T-cell (primary cell): Measurements from ENCODE around the gene SLC13A5. TPM values are rescaled to one million over a fixed set of nuclear protein-coding genes. Genes with fewer than 3 reads are reported as not detected.

ENCODE experiments used
- ATAC-seq, 4 experiments: fragments of 200-7000 bp in 3 of 4; fragments of 150-1000 bp in 1 of 4; cut with Tn5 transposase; replicated peaks in 1 of 4; 1 replicate in 3 of 4; 2 replicates in 1 of 4; pipeline ENCODE4 v1.10.0; 2021; ENCODE audit warnings: moderate library complexity in 3 of 4, mild to moderate bottlenecking in 2 of 4, moderate number of reproducible peaks in 1 of 4
- CTCF ChIA-PET, 2 donors: fragments of 300-600 bp; sonication (Branson Sonifier 250); formaldehyde crosslinking; loops; one replicate each; lab custom pipeline; 2022; ENCODE audit warnings: antibody characterized with exemption in 2 of 2; lab: Charles Lee
- POLR2A ChIA-PET, 2 donors: fragments of 300-600 bp; sonication (Branson Sonifier 250); formaldehyde crosslinking; loops; one replicate each; lab custom pipeline; 2022; ENCODE audit warnings: antibody characterized with exemption in 2 of 2; lab: Charles Lee
- DNase-seq, 35 experiments: peaks; one replicate each; pipeline versions ENCODE4 v3.0.0 to v3.0.0-alpha.2; 2013 to 2023
- H3K27ac ChIP-seq: one replicate; pipeline ENCODE4 v1.5.1; 2013; ENCODE audit warnings: low read length
- H3K27me3 ChIP-seq, 2 experiments: replicated peaks in 1 of 2; 1 replicate in 1 of 2; 2 replicates in 1 of 2; pipeline versions ENCODE4 v1.6.1 to v1.7.0; 2013; ENCODE audit warnings: low read length in 1 of 2, mixed read lengths in 1 of 2; ENCODE audit not compliant: control insufficient read depth in 2 of 2, insufficient read depth in 2 of 2; ENCODE audit errors: extremely low read depth in 1 of 2
- H3K36me3 ChIP-seq, 2 donors: 1 replicate in 1 of 2; 2 replicates in 1 of 2; pipeline versions ENCODE4 v1.6.1 to v1.7.0; 2013; ENCODE audit warnings: low read length in 1 of 2; ENCODE audit not compliant: control insufficient read depth in 2 of 2, insufficient read depth in 1 of 2; ENCODE audit errors: extremely low read depth in 1 of 2
- H3K4me1 ChIP-seq, 2 experiments: 1 replicate in 1 of 2; 2 replicates in 1 of 2; pipeline versions ENCODE4 v1.6.1 to v1.7.0; 2013; ENCODE audit warnings: low read length in 2 of 2, mixed read lengths in 1 of 2; ENCODE audit not compliant: insufficient read depth in 2 of 2, control insufficient read depth in 1 of 2; ENCODE audit errors: extremely low read depth in 1 of 2
- H3K4me3 ChIP-seq, 2 donors: 1 replicate in 1 of 2; 2 replicates in 1 of 2; pipeline versions ENCODE4 v1.5.1 to v1.7.0; 2013; ENCODE audit warnings: mild to moderate bottlenecking in 2 of 2, low read length in 1 of 2, moderate library complexity in 1 of 2; ENCODE audit not compliant: control insufficient read depth in 1 of 2; ENCODE audit errors: extremely low read depth in 1 of 2
- H3K9me3 ChIP-seq: 2 replicates; pipeline ENCODE4 v1.7.0; 2013
- H3K27ac Mint-ChIP-seq, 2 donors: one replicate each; pipeline ENCODE4 v1.8.0; 2020 to 2021; ENCODE audit warnings: mild to moderate bottlenecking in 2 of 2, mixed read lengths in 2 of 2
- H3K27me3 Mint-ChIP-seq, 2 donors: one replicate each; pipeline ENCODE4 v1.8.0; 2021 to 2022; ENCODE audit warnings: mixed read lengths in 2 of 2
- H3K36me3 Mint-ChIP-seq: one replicate; pipeline ENCODE4 v1.8.0; 2021; ENCODE audit warnings: mixed read lengths
- H3K4me1 Mint-ChIP-seq, 3 donors: one replicate each; pipeline ENCODE4 v1.8.0; 2020 to 2022; ENCODE audit warnings: mixed read lengths in 3 of 3, mild to moderate bottlenecking in 1 of 3
- H3K4me3 Mint-ChIP-seq, 3 donors: one replicate each; pipeline ENCODE4 v1.8.0; 2020 to 2022; ENCODE audit warnings: mild to moderate bottlenecking in 3 of 3, mixed read lengths in 3 of 3, moderate library complexity in 3 of 3
- H3K9me3 Mint-ChIP-seq, 3 donors: one replicate each; pipeline ENCODE4 v1.8.0; 2020 to 2022; ENCODE audit warnings: mixed read lengths in 3 of 3
- WGBS: methylation state at CpG from one replicate; pipeline ENCODE4 v1.1.5; 2013; ENCODE audit warnings: missing lambda C conversion rate; ENCODE audit not compliant: insufficient coverage; 5-methylcytosine and 5-hydroxymethylcytosine counted together
- total RNA-seq, 35 experiments: library from RNA in 6 of 35; stranded (reverse) in 6 of 35; fragments of 120-200 nt in 1 of 35; gene quantifications; one replicate each; pipeline versions ENCODE4 v1.2.1 to v1.2.4 and lab custom pipeline; 2013 to 2026

The SLC13A5 gene
- total RNA-seq, 5 donors from 2014 or later (not counting 1 experiment from before 2014, with no cell fraction given): 0.13 TPM; not detected in 3

GRCh38 chr17:6681176-6681575 lies 32.0 kb downstream of the SLC13A5 start:
- H3K27me3 Mint-ChIP-seq: peaks cover 28 to 46% of the 10 kb centered on the region in 2 donors

DNA sequence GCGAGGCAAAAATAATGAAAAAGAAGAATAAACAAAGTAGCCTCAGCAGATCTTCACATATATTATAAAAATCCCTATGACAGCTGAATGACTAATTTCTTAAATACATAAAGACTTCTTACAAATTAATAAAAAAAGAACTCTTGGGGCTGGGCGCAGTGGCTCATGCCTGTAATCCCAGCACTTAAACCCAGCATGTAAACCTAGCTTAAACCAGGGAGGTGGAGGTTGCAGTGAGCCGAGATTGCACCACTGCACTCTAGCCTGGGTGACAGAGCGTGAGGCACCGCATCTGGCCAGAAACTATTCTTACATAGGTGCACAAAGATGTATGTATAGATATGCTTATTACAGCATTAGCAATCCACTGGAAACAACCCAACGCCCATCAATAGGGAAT lies 33.9 kb downstream of the SLC13A5 start:
- no peak overlapping the region for H3K27ac ChIP-seq
- peaks cover 11 to 13% (median 12%) of the 10 kb centered on the region in 3 donors for H3K4me1 Mint-ChIP-seq
- DNase-seq (no peak), ATAC-seq (no peak)
- H3K9me3 Mint-ChIP-seq: no peaks in the 10 kb centered on the region
- ChIA-PET CTCF (no interaction called here), POLR2A (no interaction called here)
- H3K4me3 ChIP-seq: no peak overlapping the region
- no peaks in the 10 kb centered on the region for H3K9me3 ChIP-seq
- H3K36me3 Mint-ChIP-seq: no peaks in the 10 kb centered on the region
- H3K27me3 Mint-ChIP-seq: peaks cover 24 to 34% of the 10 kb centered on the region in 2 donors
- peaks cover 0 to 10% of the 10 kb centered on the region in 2 experiments for H3K4me1 ChIP-seq
- WGBS: no CpG with 5 or more reads among the region's 6 CpGs
- no peak overlapping the region for H3K27ac Mint-ChIP-seq
- peaks cover 3 to 50% of the 10 kb centered on the region in 2 experiments for H3K27me3 ChIP-seq
- no peaks in the 10 kb centered on the region for H3K36me3 ChIP-seq
- H3K4me3 Mint-ChIP-seq: no peak overlapping the region

More at GRCh38 chr17:6681176-6681575, 32.0 kb downstream of the SLC13A5 start:
- H3K4me3 Mint-ChIP-seq: no peak overlapping the region
- 68% methylated on average over 4 of the region's 4 CpGs for WGBS
- ChIA-PET CTCF (no interaction called here), POLR2A (no interaction called here)
- no peaks in the 10 kb centered on the region for H3K9me3 Mint-ChIP-seq
- H3K27ac ChIP-seq: no peak overlapping the region
- H3K27ac Mint-ChIP-seq: no peak overlapping the region
- ATAC-seq (no peak), DNase-seq (no peak)
- H3K4me1 ChIP-seq: peaks cover 0 to 10% of the 10 kb centered on the region in 2 experiments
- no peaks in the 10 kb centered on the region for H3K36me3 ChIP-seq
- H3K27me3 ChIP-seq: peaks cover 3 to 62% of the 10 kb centered on the region in 2 experiments
- peaks cover 11 to 13% (median 12%) of the 10 kb centered on the region in 3 donors for H3K4me1 Mint-ChIP-seq
- no peaks in the 10 kb centered on the region for H3K36me3 Mint-ChIP-seq
- H3K9me3 ChIP-seq: no peaks in the 10 kb centered on the region
- no peak overlapping the region for H3K4me3 ChIP-seq

DNA sequence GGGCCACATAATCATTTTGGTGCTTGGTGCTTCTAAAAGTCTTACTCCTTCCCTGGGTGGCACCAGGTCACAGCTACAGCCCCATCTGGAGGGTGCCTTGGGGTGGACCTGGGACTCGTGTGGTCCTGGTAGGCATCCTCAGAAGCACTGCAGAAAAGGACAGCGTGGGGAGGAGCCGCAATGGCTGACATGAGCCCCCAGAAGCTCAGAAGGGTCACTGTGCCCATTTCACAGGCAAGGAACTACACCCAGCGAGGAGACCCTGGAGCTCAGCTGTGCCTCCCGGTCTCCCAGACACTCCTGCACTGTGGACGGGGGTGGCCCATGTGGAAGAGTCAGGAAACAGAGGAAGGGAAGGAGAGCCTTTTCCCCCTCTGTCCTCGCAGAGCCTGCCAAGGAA lies 35.2 kb downstream of the SLC13A5 start:
- Histone ChIP-seq H3K9me3 (no peaks in the 10 kb centered on the region), H3K27ac (no peak overlapping the region), H3K27me3 (peaks cover 3 to 38% of the 10 kb centered on the region in 2 experiments), H3K4me1 (peaks cover 0 to 10% of the 10 kb centered on the region in 2 experiments), H3K4me3 (no peak overlapping the region), H3K36me3 (no peaks in the 10 kb centered on the region)
- DNase-seq (no peak), ATAC-seq (no peak)
- ChIA-PET CTCF (no interaction called here), POLR2A (no interaction called here)
- Mint-ChIP-seq H3K36me3 (no peaks in the 10 kb centered on the region), H3K27ac (no peak overlapping the region), H3K4me1 (peaks cover 11 to 13% (median 12%) of the 10 kb centered on the region in 3 donors), H3K4me3 (no peak overlapping the region), H3K27me3 (peaks cover 23 to 34% of the 10 kb centered on the region in 2 donors), H3K9me3 (no peaks in the 10 kb centered on the region)
- 89% methylated on average over 3 of the region's 7 CpGs for WGBS

- Histone ChIP-seq H3K4me3 (no peak overlapping the region), H3K27me3 (peaks cover 3 to 36% of the 10 kb centered on the region in 2 experiments), H3K9me3 (no peaks in the 10 kb centered on the region), H3K27ac (no peak overlapping the region), H3K36me3 (no peaks in the 10 kb centered on the region), H3K4me1 (peaks cover 0 to 10% of the 10 kb centered on the region in 2 experiments)
- peaks cover 11 to 13% (median 12%) of the 10 kb centered on the region in 3 donors for H3K4me1 Mint-ChIP-seq
- H3K36me3 Mint-ChIP-seq: no peaks in the 10 kb centered on the region
- no peak overlapping the region for H3K4me3 Mint-ChIP-seq
- peaks cover 22 to 29% of the 10 kb centered on the region in 2 donors for H3K27me3 Mint-ChIP-seq
- WGBS: 19% methylated on average over 13 of the region's 16 CpGs
- no peak overlapping the region for H3K27ac Mint-ChIP-seq
- ChIA-PET CTCF (no interaction called here), POLR2A (no interaction called here)
- ATAC-seq: peak in 1 of 4 experiments; percentile 35
- H3K9me3 Mint-ChIP-seq: no peaks in the 10 kb centered on the region
- DNase-seq: no peak
Measured at GRCh38 chr17:6677158-6677831, 35.9 kb downstream of the SLC13A5 start.

GRCh38 chr17:6676802-6677157 lies 36.4 kb downstream of the SLC13A5 start:
- peaks cover 3 to 34% of the 10 kb centered on the region in 2 experiments for H3K27me3 ChIP-seq
- H3K27ac Mint-ChIP-seq: no peak overlapping the region
- H3K4me3 Mint-ChIP-seq: no peak overlapping the region
- peaks cover 0 to 10% of the 10 kb centered on the region in 2 experiments for H3K4me1 ChIP-seq
- DNase-seq (no peak), ATAC-seq (no peak)
- H3K4me1 Mint-ChIP-seq: peaks cover 11 to 13% (median 12%) of the 10 kb centered on the region in 3 donors
- peaks cover 17 to 23% of the 10 kb centered on the region in 2 donors for H3K27me3 Mint-ChIP-seq
- no peak overlapping the region for H3K4me3 ChIP-seq
- ChIA-PET CTCF (interaction anchor here in 1 of 2 donors (0.7 kb wide), 1 partner anchor 17 kb away, joined by 3 read pairs; no protein-coding TSS in a partner anchor), POLR2A (no interaction called here)
- no peaks in the 10 kb centered on the region for H3K36me3 ChIP-seq
- no peaks in the 10 kb centered on the region for H3K9me3 ChIP-seq
- H3K9me3 Mint-ChIP-seq: no peaks in the 10 kb centered on the region
- H3K27ac ChIP-seq: no peak overlapping the region
- H3K36me3 Mint-ChIP-seq: no peaks in the 10 kb centered on the region
- WGBS: 75% methylated on average over 6 of the region's 6 CpGs

DNA sequence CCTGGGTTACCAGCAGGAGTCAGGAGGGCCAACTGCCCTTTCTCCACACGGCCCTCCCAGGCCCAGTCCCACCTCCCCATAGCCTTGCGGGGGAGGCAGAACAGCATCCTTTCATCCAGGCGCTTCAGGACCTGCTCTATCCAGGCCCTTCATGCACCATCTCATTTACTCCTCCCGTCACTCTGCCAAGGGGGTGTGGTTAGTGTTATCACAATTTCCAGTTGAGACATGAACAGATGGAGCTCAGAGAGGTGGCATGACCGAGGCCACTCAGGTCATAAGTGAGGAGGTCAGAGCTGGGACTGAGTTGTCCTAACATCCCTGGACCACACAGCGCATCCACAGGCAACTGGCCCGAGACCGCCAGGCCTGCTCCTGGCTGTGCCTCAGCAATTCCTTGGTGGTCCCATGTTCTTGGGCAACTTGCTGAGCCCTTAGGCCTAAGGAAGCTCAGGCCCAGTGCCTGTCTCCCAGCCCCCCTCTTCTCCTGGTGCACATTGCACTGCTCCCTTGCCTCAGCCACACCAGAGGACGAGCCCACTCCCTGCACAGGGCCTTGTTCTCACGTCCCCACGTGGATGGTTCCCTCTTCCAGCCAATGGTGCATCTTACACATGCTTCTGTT lies 37.9 kb downstream of the SLC13A5 start:
- no peaks in the 10 kb centered on the region for H3K36me3 Mint-ChIP-seq
- WGBS: 66% methylated on average over 7 of the region's 11 CpGs
- H3K36me3 ChIP-seq: no peaks in the 10 kb centered on the region
- H3K4me1 Mint-ChIP-seq: peaks cover 11 to 13% (median 12%) of the 10 kb centered on the region in 3 donors
- no peak overlapping the region for H3K4me3 Mint-ChIP-seq
- H3K4me1 ChIP-seq: peaks cover 0 to 10% of the 10 kb centered on the region in 2 experiments
- H3K27ac Mint-ChIP-seq: no peak overlapping the region
- H3K9me3 ChIP-seq: no peaks in the 10 kb centered on the region
- DNase-seq (no peak), ATAC-seq (no peak)
- H3K27ac ChIP-seq: no peak overlapping the region
- peaks cover 8 to 18% of the 10 kb centered on the region in 2 donors for H3K27me3 Mint-ChIP-seq
- H3K9me3 Mint-ChIP-seq: no peaks in the 10 kb centered on the region
- no peak overlapping the region for H3K4me3 ChIP-seq
- CTCF ChIA-PET: no interaction called here
- peaks cover 3 to 32% of the 10 kb centered on the region in 2 experiments for H3K27me3 ChIP-seq
- POLR2A ChIA-PET: no interaction called here
